Activated T-helper 1 cell treated with anti-CD3 and anti-CD28 coated beads, Interleukin-12 subunit alpha, Interleukin-12 subunit beta, Interleukin-2, Interleukin-4 antibody, amounts not matched to agents 30 ng/mL and 10 ng/mL and 1 ng/mL, durations not matched to agents 14 hours and 24 hours and 36 hours (primary cell): ENCODE measurements around the gene TTC19. TPM values are rescaled to one million over a fixed set of nuclear protein-coding genes. Genes with fewer than 3 reads are reported as not detected.
"Not testable (repeated sequence)": the region's sequence is repeated elsewhere in the genome, so short reads cannot be mapped to it uniquely, and the experiment has no call there.

Experiments used
- DNase-seq: peaks from one replicate; pipeline ENCODE4 v3.0.0; 2021; ENCODE audit warnings: low spot score
- H3K27ac Mint-ChIP-seq: one replicate; pipeline ENCODE4 v1.8.0; 2021; ENCODE audit warnings: mild to moderate bottlenecking, mixed read lengths
- H3K27me3 Mint-ChIP-seq: one replicate; pipeline ENCODE4 v1.8.0; 2022; ENCODE audit warnings: mild to moderate bottlenecking, moderate library complexity, mixed read lengths; ENCODE audit not compliant: insufficient read depth
- H3K36me3 Mint-ChIP-seq: one replicate; pipeline ENCODE4 v1.8.0; 2021; ENCODE audit warnings: low read depth, mixed read lengths
- H3K4me1 Mint-ChIP-seq: one replicate; pipeline ENCODE4 v1.8.0; 2021; ENCODE audit warnings: low read depth, mixed read lengths
- H3K4me3 Mint-ChIP-seq: one replicate; pipeline ENCODE4 v1.8.0; 2021; ENCODE audit warnings: mild to moderate bottlenecking, moderate library complexity, mixed read lengths
- H3K9me3 Mint-ChIP-seq: one replicate; pipeline ENCODE4 v1.8.0; 2021; ENCODE audit warnings: mixed read lengths
- intact Hi-C: fragments of 100-400 bp; cut with micrococcal nuclease; formaldehyde crosslinking; loops from one replicate; pipeline ENCODE4 v1.15.1; 2024
- total RNA-seq: library from RNA; stranded (reverse); gene quantifications from 2 replicates; pipeline ENCODE4 v1.2.3, GENCODE V29; 2022

Gene TTC19
- total RNA-seq, 1 donor from 2014 or later = 40.3 TPM

DNA sequence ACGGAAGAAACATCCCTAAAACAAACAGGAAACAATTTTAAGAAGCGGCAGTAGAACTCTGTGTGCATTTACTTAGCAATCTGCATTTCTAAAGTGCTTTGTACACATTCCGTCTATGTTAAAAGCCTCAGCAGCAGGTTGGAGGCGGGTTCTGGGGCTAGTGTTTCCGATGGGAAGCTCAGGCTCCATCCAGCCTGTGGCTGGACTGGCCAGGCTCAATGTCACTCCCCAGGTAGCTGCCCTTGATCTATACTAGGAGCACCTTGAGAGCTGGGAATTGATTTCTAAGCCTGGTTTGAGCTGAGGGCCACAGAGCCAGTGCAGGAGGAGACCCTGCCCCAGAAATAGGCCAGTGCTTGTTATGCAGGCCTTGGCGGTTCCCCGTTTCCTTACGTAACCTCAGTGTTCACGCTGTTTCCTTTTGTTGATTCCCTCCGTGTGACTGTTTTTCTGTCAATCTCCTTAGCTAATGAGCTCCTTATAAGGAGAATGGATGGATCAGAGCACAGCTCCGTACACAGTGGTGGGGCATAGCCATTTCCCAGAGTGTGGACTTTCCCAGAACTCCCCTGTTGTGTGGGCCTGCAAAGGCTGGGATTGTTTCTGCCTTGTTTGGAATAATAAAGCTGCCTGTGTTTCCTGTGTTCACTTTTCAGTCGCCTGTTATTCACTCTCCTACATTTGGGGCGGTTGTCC, 33.3 kb upstream of the TTC19 start:
- H3K27me3 Mint-ChIP-seq = peaks cover 42% of the 10 kb centered on the region
- H3K4me1 Mint-ChIP-seq = no peaks in the 10 kb centered on the region
- no peaks in the 10 kb centered on the region for H3K9me3 Mint-ChIP-seq
- H3K4me3 Mint-ChIP-seq = no peak overlapping the region
- DNase-seq = no peak
- no peak overlapping the region for H3K27ac Mint-ChIP-seq
- intact Hi-C loops = no loop called here
- no peaks in the 10 kb centered on the region for H3K36me3 Mint-ChIP-seq

DNA sequence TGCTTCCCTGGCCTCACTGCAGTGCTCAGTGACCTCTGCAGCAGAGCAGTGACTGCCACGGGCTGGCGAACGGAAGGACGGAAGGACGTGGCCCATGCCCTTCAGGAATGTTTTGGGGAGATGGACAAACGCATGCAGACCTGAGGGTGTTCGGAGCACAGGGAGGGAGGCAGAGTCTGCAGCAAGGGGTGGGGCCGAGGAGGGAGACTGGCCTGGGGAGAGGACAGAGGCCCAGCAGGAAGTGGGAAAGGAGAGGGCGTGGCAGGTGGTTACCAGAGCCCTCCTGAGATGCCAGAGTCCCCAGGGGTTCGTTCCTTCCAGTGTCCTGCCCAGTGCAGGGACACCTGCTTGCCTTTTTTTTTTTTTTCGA, 32.8 kb upstream of the TTC19 start:
- H3K27me3 Mint-ChIP-seq = peaks cover 42% of the 10 kb centered on the region

DNA sequence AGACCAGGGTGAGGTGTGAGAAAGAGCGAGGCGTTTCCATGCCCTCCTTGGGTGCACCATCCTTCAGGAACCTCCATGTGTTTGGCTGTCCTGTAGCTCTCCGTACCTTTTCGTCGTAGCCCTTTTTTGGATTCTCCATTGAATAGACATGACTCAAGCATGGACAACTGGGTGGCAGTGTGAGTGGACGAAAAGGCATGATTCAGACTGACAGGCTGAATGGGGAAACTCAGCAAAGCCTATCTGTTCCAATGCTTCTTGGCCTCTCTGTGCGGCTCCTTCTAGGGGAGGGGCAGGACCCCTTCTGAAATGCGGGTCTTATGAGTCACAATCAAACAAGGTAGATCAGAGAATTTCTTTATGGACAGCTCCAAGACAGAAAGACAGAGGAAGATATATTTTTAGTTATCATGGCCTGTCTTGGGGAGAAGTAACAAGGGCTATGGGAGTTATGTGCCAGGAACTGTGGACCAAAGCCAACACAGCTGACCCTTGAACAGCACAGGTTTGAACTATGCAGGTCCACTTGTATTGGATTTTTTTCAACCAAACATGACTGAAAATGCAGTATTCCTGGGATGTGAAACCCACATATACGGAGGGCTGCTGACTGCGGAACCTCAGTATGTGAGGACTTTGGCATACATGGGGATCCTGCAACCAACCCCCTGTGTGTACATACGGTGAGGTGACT, 31.8 kb upstream of the TTC19 start:
- Mint-ChIP-seq H3K4me1 (no peaks in the 10 kb centered on the region), H3K27ac (no peak overlapping the region), H3K4me3 (no peak overlapping the region), H3K36me3 (no peaks in the 10 kb centered on the region), H3K9me3 (no peaks in the 10 kb centered on the region), H3K27me3 (peaks cover 38% of the 10 kb centered on the region)
- intact Hi-C loops = no loop called here
- DNase-seq = no peak

More for the DNA sequence above, 32.8 kb upstream of the TTC19 start:
- DNase-seq = no peak
- intact Hi-C loops = no loop called here
- H3K36me3 Mint-ChIP-seq = no peaks in the 10 kb centered on the region
- H3K4me3 Mint-ChIP-seq = no peak overlapping the region
- no peaks in the 10 kb centered on the region for H3K4me1 Mint-ChIP-seq
- no peak overlapping the region for H3K27ac Mint-ChIP-seq
- no peaks in the 10 kb centered on the region for H3K9me3 Mint-ChIP-seq

DNA sequence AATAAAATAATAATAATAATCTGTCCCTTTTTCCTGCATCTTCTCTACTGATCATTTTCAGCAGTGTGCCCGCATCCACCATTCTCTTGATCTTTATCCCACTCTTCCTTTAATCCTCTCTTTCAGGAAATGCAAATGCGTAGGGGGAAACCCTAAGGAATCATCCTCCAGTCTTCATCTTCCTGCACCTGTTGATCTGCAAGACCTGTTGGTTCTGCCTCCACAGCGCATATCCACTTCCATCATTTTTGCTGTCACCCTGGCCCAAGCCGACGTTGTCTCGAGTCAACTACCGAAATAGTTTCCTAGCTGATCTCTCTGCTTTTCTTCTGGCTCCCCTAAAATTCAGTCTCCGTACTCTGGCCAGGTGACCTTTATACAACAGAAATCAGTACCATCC, 30.2 kb upstream of the TTC19 start:
- Mint-ChIP-seq H3K4me1 (no peaks in the 10 kb centered on the region), H3K9me3 (no peaks in the 10 kb centered on the region), H3K36me3 (no peaks in the 10 kb centered on the region), H3K4me3 (no peak overlapping the region), H3K27ac (no peak overlapping the region), H3K27me3 (peaks cover 26% of the 10 kb centered on the region)
- no peak for DNase-seq
- intact Hi-C loops = no loop called here

DNA sequence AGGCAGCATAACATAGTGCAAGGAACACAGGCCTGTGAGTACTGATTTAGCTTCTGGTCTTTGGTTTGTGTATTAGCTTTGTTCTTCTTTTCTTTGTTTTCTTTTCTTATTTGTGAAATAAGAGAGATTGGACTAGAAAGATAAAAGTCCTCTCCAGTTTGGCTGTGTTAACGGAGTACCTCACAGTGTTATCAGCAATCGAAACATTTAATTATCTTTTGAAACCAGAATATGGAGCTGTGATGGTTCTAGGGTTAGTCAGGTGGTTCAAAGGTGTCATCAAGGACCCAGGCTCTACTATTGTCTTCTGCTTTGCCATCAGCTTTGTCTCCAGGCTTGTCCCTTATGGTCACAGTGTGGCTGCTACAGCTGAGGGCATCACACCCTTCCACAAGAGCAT, 29.1 kb upstream of the TTC19 start:
- H3K36me3 Mint-ChIP-seq = no peaks in the 10 kb centered on the region
- H3K4me1 Mint-ChIP-seq = no peaks in the 10 kb centered on the region
- H3K27ac Mint-ChIP-seq = no peak overlapping the region
- H3K9me3 Mint-ChIP-seq = no peaks in the 10 kb centered on the region
- no peak for DNase-seq
- intact Hi-C loops = no loop called here
- H3K27me3 Mint-ChIP-seq = peaks cover 19% of the 10 kb centered on the region
- H3K4me3 Mint-ChIP-seq = no peak overlapping the region

DNA sequence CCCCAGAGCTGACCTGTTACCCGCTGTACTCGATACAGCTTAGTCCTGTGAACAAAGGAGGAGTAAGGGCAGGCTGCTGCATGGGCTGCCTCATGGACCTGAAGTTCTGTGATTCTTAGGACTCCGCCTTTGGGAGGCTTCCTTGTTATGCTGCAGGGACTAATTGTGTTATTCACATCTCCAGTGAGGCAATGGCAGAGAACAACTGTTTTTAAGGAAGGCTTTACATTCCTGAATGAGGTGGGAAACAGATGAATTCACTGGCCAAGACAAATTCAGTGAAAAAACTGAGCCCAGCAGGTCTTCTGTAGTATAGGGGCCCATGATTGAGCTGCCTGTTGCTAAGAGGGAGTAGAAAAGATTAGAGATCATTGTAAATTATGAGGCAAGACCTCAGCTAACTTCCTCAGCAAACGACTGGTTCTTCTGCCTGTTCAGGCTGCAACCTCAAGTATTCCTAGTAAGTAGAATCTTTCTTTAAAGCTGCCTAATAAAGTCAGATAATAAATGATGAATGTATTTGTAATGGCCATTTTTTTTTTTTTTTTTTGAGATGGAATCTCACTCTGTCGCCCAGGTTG, 28.4 kb upstream of the TTC19 start:
- Mint-ChIP-seq H3K4me3 (no peak overlapping the region), H3K36me3 (no peaks in the 10 kb centered on the region), H3K27me3 (peaks cover 15% of the 10 kb centered on the region), H3K4me1 (no peaks in the 10 kb centered on the region), H3K27ac (no peak overlapping the region), H3K9me3 (no peaks in the 10 kb centered on the region)
- intact Hi-C loops = no loop called here
- no peak for DNase-seq

DNA sequence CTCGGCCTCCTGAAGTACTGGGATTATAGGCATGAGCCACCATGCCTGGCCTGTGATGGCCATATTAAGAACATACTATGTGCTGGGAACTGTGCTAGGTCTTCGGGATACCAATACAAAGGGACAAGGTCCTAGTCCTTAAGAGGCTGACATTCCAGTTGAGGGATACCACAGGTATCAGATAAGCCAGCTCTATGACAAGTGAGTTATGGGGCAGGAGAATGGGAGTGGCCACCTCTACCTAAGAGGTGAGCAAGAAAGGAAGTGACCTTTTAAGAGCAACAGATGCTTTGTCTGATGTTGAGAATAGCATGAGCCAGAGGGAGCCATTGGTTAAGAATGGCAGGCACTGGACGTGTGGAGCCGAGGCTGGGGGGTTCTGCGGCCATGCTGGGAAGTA, 27.7 kb upstream of the TTC19 start:
- Mint-ChIP-seq H3K9me3 (no peaks in the 10 kb centered on the region), H3K27me3 (peaks cover 15% of the 10 kb centered on the region), H3K4me1 (no peaks in the 10 kb centered on the region), H3K4me3 (no peak overlapping the region), H3K27ac (no peak overlapping the region), H3K36me3 (peaks cover 1% of the 10 kb centered on the region)
- intact Hi-C loops = no loop called here
- no peak for DNase-seq

DNA sequence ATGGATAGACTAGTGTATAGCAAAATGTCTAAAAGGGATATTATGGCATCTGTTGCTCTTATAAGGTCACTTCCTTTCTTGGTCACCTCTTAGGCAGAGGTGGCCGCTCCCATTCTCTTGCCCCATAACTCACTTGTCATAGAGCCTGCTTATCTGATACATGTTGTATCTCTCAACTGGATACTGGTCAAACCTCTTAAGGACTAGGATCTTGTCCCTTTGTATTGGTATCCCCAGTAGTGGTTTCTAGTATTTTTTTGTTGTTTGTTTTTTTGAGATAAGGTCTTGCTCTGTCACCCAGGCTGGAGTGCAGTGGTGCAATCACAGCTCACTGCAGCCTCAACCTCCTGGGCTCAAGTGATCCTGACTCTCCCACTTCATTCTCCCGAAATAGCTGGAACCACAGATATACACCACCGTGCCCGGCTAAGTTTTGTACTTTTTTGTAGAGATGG, 27.1 kb upstream of the TTC19 start:
- Mint-ChIP-seq H3K4me1 (no peaks in the 10 kb centered on the region), H3K4me3 (no peak overlapping the region), H3K36me3 (peaks cover 2% of the 10 kb centered on the region), H3K27me3 (peaks cover 15% of the 10 kb centered on the region), H3K9me3 (no peaks in the 10 kb centered on the region), H3K27ac (no peak overlapping the region)
- DNase-seq = no peak
- intact Hi-C loops = no loop called here

DNA sequence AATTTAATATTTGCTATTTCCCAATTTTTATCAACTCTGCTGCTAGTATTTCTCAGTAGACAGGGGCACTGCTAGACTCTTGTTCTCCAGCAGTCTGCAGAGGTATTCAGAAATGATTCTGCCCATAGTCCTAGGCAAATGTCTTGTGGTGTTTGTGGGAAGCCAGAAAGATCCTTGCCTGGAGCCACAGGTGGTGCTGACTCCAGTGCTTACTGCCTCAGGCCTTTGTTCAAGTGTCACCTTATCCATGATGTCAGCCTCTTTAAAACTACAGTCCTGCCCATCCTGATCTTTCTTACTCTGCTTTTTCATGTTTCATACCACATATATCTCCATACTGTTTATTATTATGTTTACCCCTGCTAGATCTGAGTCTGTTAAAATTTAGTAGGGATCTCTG, 26.6 kb upstream of the TTC19 start:
- no peaks in the 10 kb centered on the region for H3K9me3 Mint-ChIP-seq
- intact Hi-C loops = no loop called here

DNA sequence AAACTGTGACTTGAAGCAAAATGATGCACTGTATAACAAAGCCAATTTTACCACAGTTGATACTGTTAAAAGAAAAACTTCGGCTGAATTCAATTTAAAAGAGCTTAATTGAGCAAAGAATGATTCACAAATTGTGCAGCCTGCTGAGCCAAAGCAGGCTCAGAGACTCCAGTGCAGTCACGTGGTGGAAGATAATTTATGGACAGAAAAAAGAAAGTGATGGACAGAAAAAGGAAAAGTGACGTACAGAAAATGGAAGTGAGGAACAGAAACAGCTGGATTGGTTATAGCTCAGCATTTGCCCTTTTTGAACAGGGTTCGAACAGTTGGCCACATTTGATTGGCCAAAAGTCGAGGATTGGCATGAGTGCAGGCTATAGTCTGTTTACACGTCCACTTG, 25.8 kb upstream of the TTC19 start:
- Mint-ChIP-seq H3K9me3 (no peaks in the 10 kb centered on the region), H3K36me3 (peaks cover 6% of the 10 kb centered on the region), H3K4me3 (no peak overlapping the region), H3K27me3 (peaks cover 10% of the 10 kb centered on the region), H3K4me1 (no peaks in the 10 kb centered on the region), H3K27ac (no peak overlapping the region)
- intact Hi-C loops = no loop called here
- no peak for DNase-seq

More for the DNA sequence above, 26.6 kb upstream of the TTC19 start:
- DNase-seq = no peak
- peaks cover 11% of the 10 kb centered on the region for H3K27me3 Mint-ChIP-seq
- H3K36me3 Mint-ChIP-seq = peaks cover 5% of the 10 kb centered on the region
- H3K27ac Mint-ChIP-seq = no peak overlapping the region
- H3K4me1 Mint-ChIP-seq = no peaks in the 10 kb centered on the region
- no peak overlapping the region for H3K4me3 Mint-ChIP-seq

DNA sequence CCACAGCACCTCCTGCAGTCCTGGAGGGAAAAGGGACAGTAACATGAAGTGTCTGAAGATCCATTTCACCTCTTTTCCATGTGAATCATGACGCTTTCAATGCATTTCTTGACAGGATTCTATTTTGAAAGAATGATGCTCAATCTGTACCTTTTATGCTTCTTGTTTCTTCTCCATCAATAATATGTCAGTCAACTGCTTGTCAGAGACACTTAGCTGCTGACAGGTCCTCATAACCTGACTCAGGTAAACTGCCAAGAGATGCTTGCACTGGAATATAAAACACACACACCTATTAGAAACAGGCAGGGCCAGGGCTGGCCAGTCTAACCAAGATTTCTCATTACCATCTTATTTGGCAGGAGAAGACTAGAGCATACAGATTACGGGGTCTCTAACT, 21.7 kb upstream of the TTC19 start:
- Mint-ChIP-seq H3K27me3 (no peaks in the 10 kb centered on the region), H3K36me3 (peaks cover 18% of the 10 kb centered on the region), H3K27ac (no peak overlapping the region), H3K4me3 (no peak overlapping the region), H3K4me1 (peaks cover 15% of the 10 kb centered on the region), H3K9me3 (no peaks in the 10 kb centered on the region)
- intact Hi-C loops = no loop called here
- no peak for DNase-seq

DNA sequence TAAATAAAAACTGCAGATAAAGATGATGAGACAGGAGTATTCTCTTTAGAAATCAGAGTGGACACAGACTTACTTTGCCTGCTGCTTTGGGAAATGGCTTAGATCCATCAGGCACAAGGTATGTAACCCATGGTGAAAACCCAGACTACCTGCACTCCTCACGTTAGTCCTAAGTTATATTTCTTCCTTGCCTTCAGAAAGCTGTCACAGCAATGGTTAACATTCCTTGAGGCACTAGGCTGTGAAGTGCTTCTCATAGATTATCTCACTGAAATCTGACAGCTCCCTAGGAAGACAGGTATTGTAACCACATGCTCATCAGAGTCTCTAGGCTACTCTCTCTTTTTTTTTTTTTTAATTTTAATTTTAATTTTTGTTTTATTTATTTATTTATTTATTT, 21.0 kb upstream of the TTC19 start:
- no peaks in the 10 kb centered on the region for H3K27me3 Mint-ChIP-seq
- H3K4me3 Mint-ChIP-seq = no peak overlapping the region
- intact Hi-C loops = no loop called here
- H3K36me3 Mint-ChIP-seq = peaks cover 18% of the 10 kb centered on the region
- peaks cover 15% of the 10 kb centered on the region for H3K4me1 Mint-ChIP-seq
- no peak overlapping the region for H3K27ac Mint-ChIP-seq
- H3K9me3 Mint-ChIP-seq = no peaks in the 10 kb centered on the region
- DNase-seq = no peak

DNA sequence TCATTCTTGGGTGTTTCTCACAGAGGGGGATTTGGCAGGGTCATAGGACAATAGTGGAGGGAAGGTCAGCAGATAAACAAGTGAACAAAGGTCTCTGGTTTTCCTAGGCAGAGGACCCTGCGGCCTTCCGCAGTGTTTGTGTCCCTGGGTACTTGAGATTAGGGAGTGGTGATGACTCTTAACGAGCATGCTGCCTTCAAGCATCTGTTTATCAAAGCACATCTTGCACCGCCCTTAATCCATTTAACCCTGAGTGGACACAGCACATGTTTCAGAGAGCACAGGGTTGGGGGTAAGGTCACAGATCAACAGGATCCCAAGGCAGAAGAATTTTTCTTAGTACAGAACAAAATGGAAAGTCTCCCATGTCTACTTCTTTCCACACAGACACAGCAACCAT, 20.6 kb upstream of the TTC19 start:
- intact Hi-C loops, H3K27ac Mint-ChIP-seq, DNase-seq, H3K4me3 Mint-ChIP-seq, H3K9me3 Mint-ChIP-seq, H3K27me3 Mint-ChIP-seq: not testable (repeated sequence)
- Mint-ChIP-seq H3K4me1 (peaks cover 15% of the 10 kb centered on the region), H3K36me3 (peaks cover 18% of the 10 kb centered on the region)
